ENCODE measurements around the gene KRT86.

The KRT86 gene

GRCh38 chr12:52274521-52275120, at the start of gene KRT86:
Gene KRT86 (plus strand): TSS chr12:52274645. CDS start chr12:52301917, 27,272 bp downstream.
- no peak for DNase-seq

GRCh38 chr12:52225752-52226151, 48.7 kb upstream of the KRT86 start:
- peak; percentile 83 for DNase-seq

GRCh38 chr12:52226446-52226845, 48.0 kb upstream of the KRT86 start:
- DNase-seq = no peak

- no peak for DNase-seq
These were observed 46.8 kb upstream of the KRT86 start for GRCh38 chr12:52227606-52228166.

GRCh38 chr12:52228366-52228765, 46.1 kb upstream of the KRT86 start:
- DNase-seq = no peak

GRCh38 chr12:52228931-52229330, 45.5 kb upstream of the KRT86 start:
- DNase-seq = peak; percentile 44

- no peak for DNase-seq
These were observed 44.6 kb upstream of the KRT86 start for GRCh38 chr12:52229836-52230343.

GRCh38 chr12:52230364-52231281, 43.8 kb upstream of the KRT86 start:
- DNase-seq = no peak

GRCh38 chr12:52231305-52232202, 42.9 kb upstream of the KRT86 start:
- DNase-seq = no peak

- no peak for DNase-seq
These were observed 42.2 kb upstream of the KRT86 start for GRCh38 chr12:52232203-52232673.

GRCh38 chr12:52232674-52233461, 41.6 kb upstream of the KRT86 start, which contains the start of gene KRT7:
Gene KRT7 (plus strand): TSS chr12:52233243. CDS start chr12:52233297, 54 bp downstream.
- DNase-seq = peak; percentile 78

GRCh38 chr12:52233462-52234207, 40.8 kb upstream of the KRT86 start:
- peak; percentile 24 for DNase-seq

- DNase-seq = no peak
These were observed 40.1 kb upstream of the KRT86 start for GRCh38 chr12:52234223-52234810.

GRCh38 chr12:52235001-52235764, 39.3 kb upstream of the KRT86 start:
- no peak for DNase-seq

GRCh38 chr12:52235822-52236361, 38.6 kb upstream of the KRT86 start:
- DNase-seq = peak; percentile 76

GRCh38 chr12:52236386-52237050, 37.9 kb upstream of the KRT86 start:
- DNase-seq = no peak

GRCh38 chr12:52238207-52238840, 36.1 kb upstream of the KRT86 start:
- DNase-seq = no peak

All from NCI-H510A treated with DMSO at 0.1 percent for 48 hours (cell line).